Small intestine (tissue), 7 donors: ENCODE results near the gene S100A6. TPM values are rescaled to one million over a fixed set of nuclear protein-coding genes. Genes with fewer than 3 reads are reported as not detected.
"Not testable (repeated sequence)": the region's sequence is repeated elsewhere in the genome, so short reads cannot be mapped to it uniquely, and the experiment has no call there.

Source experiments
- DNase-seq, 2 donors: peaks; one replicate each; pipeline versions ENCODE4 v3.0.0 to v3.0.0-alpha.2; 2013
- FAIRE-seq: peaks from 2 replicates; lab custom pipeline; 2012; peaks lifted over from hg19 to GRCh38; lab: Jason Lieb, UNC
- H3K27ac ChIP-seq, 3 donors: one replicate each; pipeline ENCODE4 v1.5.1; 2013; ENCODE audit warnings: low read length in 2 of 3, mild to moderate bottlenecking in 2 of 3, control low read depth in 1 of 3, inconsistent platforms in 1 of 3, low read depth in 1 of 3, moderate library complexity in 1 of 3
- H3K27me3 ChIP-seq, 3 donors: one replicate each; pipeline ENCODE4 v1.6.1; 2013; ENCODE audit warnings: low read length in 3 of 3, inconsistent platforms in 1 of 3; ENCODE audit not compliant: control insufficient read depth in 3 of 3, insufficient read depth in 3 of 3
- H3K36me3 ChIP-seq, 3 donors: one replicate each; pipeline ENCODE4 v1.6.1; 2013; ENCODE audit warnings: low read length in 3 of 3, inconsistent platforms in 1 of 3, low read depth in 1 of 3, mild to moderate bottlenecking in 1 of 3, moderate library complexity in 1 of 3; ENCODE audit not compliant: control insufficient read depth in 3 of 3, insufficient read depth in 2 of 3
- H3K4me1 ChIP-seq, 3 donors: one replicate each; pipeline ENCODE4 v1.6.1; 2013; ENCODE audit warnings: low read length in 2 of 3, inconsistent platforms in 1 of 3, low read depth in 1 of 3, mild to moderate bottlenecking in 1 of 3, moderate library complexity in 1 of 3; ENCODE audit not compliant: control insufficient read depth in 3 of 3, insufficient read depth in 2 of 3
- H3K4me3 ChIP-seq, 3 donors: one replicate each; pipeline ENCODE4 v1.5.1; 2013; ENCODE audit warnings: low read length in 3 of 3, control low read depth in 1 of 3, inconsistent platforms in 1 of 3, low read depth in 1 of 3, mild to moderate bottlenecking in 1 of 3, moderate library complexity in 1 of 3
- H3K9me3 ChIP-seq, 2 donors: one replicate each; pipeline ENCODE4 v1.6.1; 2013; ENCODE audit warnings: low read depth in 1 of 2, low read length in 1 of 2; ENCODE audit not compliant: control insufficient read depth in 2 of 2, insufficient read depth in 1 of 2
- WGBS, 3 donors: extraction: QIAGEN DNeasy Blood & Tissue Kit; methylation state at CpG; one replicate each; pipeline ENCODE4 v1.1.7; 2013; 5-methylcytosine and 5-hydroxymethylcytosine counted together
- polyA plus RNA-seq, 4 donors: library from polyadenylated mRNA; stranded (reverse) in 3 of 4; unstranded in 1 of 4; fragments of 200-250 nt in 3 of 4; fragments of 120-200 nt in 1 of 4; gene quantifications; one replicate each; pipeline versions ENCODE4 v1.2.1 to v1.2.3, GENCODE V29; 2013
- donor health status: healthy with polysubstance abuse.
- donor health status: control.
- donor health status: control.
- donor health status: Bipolar disorder and iron deficiency.
- donor health status: healthy.

S100A6 gene
- polyA plus RNA-seq, 4 donors = 313 to 4,929 (median 1,988) TPM

GRCh38 chr1:153577624-153578051 is 41.8 kb upstream of the S100A6 start:
- Histone ChIP-seq H3K4me1 (peaks cover 0 to 10% (median 3%) of the 10 kb centered on the region in 3 donors), H3K36me3 (no peaks in the 10 kb centered on the region), H3K27me3 (no peaks in the 10 kb centered on the region), H3K9me3 (no peaks in the 10 kb centered on the region), H3K27ac (no peak overlapping the region), H3K4me3 (no peak overlapping the region)
- 20 to 55% (median 43%) methylated on average over 9 of the region's 9 CpGs for WGBS, 3 donors
- FAIRE-seq = no peak
- DNase-seq = no peak

GRCh38 chr1:153577138-153577537 is 41.3 kb upstream of the S100A6 start:
- FAIRE-seq (no peak), DNase-seq (no peak)
- WGBS, 3 donors = 60 to 63% (median 61%) methylated on average over 4 of the region's 4 CpGs
- Histone ChIP-seq H3K4me1 (peaks cover 0 to 10% (median 3%) of the 10 kb centered on the region in 3 donors), H3K9me3 (no peaks in the 10 kb centered on the region), H3K36me3 (no peaks in the 10 kb centered on the region), H3K27ac (no peak overlapping the region), H3K4me3 (no peak overlapping the region), H3K27me3 (no peaks in the 10 kb centered on the region)

GRCh38 chr1:153575497-153575896 is 39.7 kb upstream of the S100A6 start:
- H3K27ac ChIP-seq = not testable (repeated sequence)

GRCh38 chr1:153575081-153575491 is 39.3 kb upstream of the S100A6 start:
- not testable (repeated sequence) for FAIRE-seq, H3K27me3 ChIP-seq, DNase-seq, H3K9me3 ChIP-seq, H3K36me3 ChIP-seq, H3K27ac ChIP-seq, H3K4me3 ChIP-seq
- 90 to 98% (median 95%) methylated on average over 20 to 35 of the region's 35 CpGs for WGBS, 3 donors
- peaks cover 0 to 10% (median 10%) of the 10 kb centered on the region in 3 donors for H3K4me1 ChIP-seq

More at GRCh38 chr1:153575497-153575896, 39.7 kb upstream of the S100A6 start:
- not testable (repeated sequence) for DNase-seq, H3K9me3 ChIP-seq, FAIRE-seq, H3K27me3 ChIP-seq, H3K4me3 ChIP-seq, H3K4me1 ChIP-seq, H3K36me3 ChIP-seq
- WGBS, 3 donors = 67 to 83% (median 78%) methylated on average over 6 to 10 of the region's 10 CpGs

- Histone ChIP-seq H3K4me3 (no peak overlapping the region), H3K9me3 (no peaks in the 10 kb centered on the region), H3K27me3 (no peaks in the 10 kb centered on the region), H3K4me1 (peaks cover 0 to 16% (median 10%) of the 10 kb centered on the region in 3 donors), H3K36me3 (no peaks in the 10 kb centered on the region), H3K27ac (peak overlapping the region in 2 of 3 donors; percentile 29 to 79)
- FAIRE-seq = no peak
- 64 to 70% (median 68%) methylated on average over 3 of the region's 3 CpGs for WGBS, 3 donors
- DNase-seq = no peak
Observed at GRCh38 chr1:153573351-153573750, 37.6 kb upstream of the S100A6 start.

- peak overlapping the region in 1 of 3 donors; percentile 73 for H3K27ac ChIP-seq
- H3K4me3 ChIP-seq = no peak overlapping the region
- no peaks in the 10 kb centered on the region for H3K9me3 ChIP-seq
- WGBS, 3 donors = 4 to 9% (median 8%) methylated on average over 3 of the region's 3 CpGs
- no peaks in the 10 kb centered on the region for H3K36me3 ChIP-seq
- peak; percentile 83 to 92 for DNase-seq
- no peaks in the 10 kb centered on the region for H3K27me3 ChIP-seq
- FAIRE-seq = no peak
- peaks cover 3 to 23% (median 10%) of the 10 kb centered on the region in 3 donors for H3K4me1 ChIP-seq
Observed at GRCh38 chr1:153572569-153573015, 36.8 kb upstream of the S100A6 start.

GRCh38 chr1:153571706-153572105 is 35.9 kb upstream of the S100A6 start:
- H3K4me3 ChIP-seq = no peak overlapping the region
- no peaks in the 10 kb centered on the region for H3K27me3 ChIP-seq
- H3K9me3 ChIP-seq = no peaks in the 10 kb centered on the region
- DNase-seq (no peak), FAIRE-seq (no peak)
- H3K4me1 ChIP-seq = peaks cover 7 to 32% (median 7%) of the 10 kb centered on the region in 3 donors
- H3K36me3 ChIP-seq = no peaks in the 10 kb centered on the region
- H3K27ac ChIP-seq = no peak overlapping the region
- 76 to 77% (median 76%) methylated on average over 7 of the region's 7 CpGs for WGBS, 3 donors

- 14 to 61% (median 44%) methylated on average over 5 of the region's 5 CpGs for WGBS, 3 donors
- DNase-seq (peak; percentile 86 to 87), FAIRE-seq (no peak)
- Histone ChIP-seq H3K27me3 (no peaks in the 10 kb centered on the region), H3K4me1 (peaks cover 8 to 40% (median 11%) of the 10 kb centered on the region in 3 donors), H3K4me3 (no peak overlapping the region), H3K9me3 (no peaks in the 10 kb centered on the region), H3K27ac (peak overlapping the region in 1 of 3 donors; percentile 54), H3K36me3 (peaks cover 0 to under 1% (median 0%) of the 10 kb centered on the region in 3 donors)
Observed at GRCh38 chr1:153570874-153571273, 35.1 kb upstream of the S100A6 start.

GRCh38 chr1:153569465-153569864 is 33.7 kb upstream of the S100A6 start:
- Histone ChIP-seq H3K4me3 (no peak overlapping the region), H3K36me3 (peaks cover 0 to 3% (median 0%) of the 10 kb centered on the region in 3 donors), H3K27ac (no peak overlapping the region), H3K9me3 (no peaks in the 10 kb centered on the region), H3K27me3 (no peaks in the 10 kb centered on the region), H3K4me1 (peaks cover 8 to 48% (median 13%) of the 10 kb centered on the region in 3 donors)
- DNase-seq (no peak), FAIRE-seq (no peak)
- WGBS, 3 donors = 78 to 90% (median 83%) methylated on average over 8 of the region's 8 CpGs
